Adrenal gland (tissue), 12 donors: ENCODE results near the gene AREL1. TPM values are rescaled to one million over a fixed set of nuclear protein-coding genes. Genes with fewer than 3 reads are reported as not detected.

Source experiments
- DNase-seq, 7 donors: peaks; one replicate each; pipeline ENCODE4 v3.0.0-alpha.2; 2019 to 2020
- H3K27ac ChIP-seq, 5 donors: fragments of 200-600 bp; sonication (generic) in 4 of 5; 1 replicate in 3 of 5; 2 replicates in 2 of 5; pipeline versions ENCODE4 v1.5.1 to v1.8.0; 2016 to 2020; ENCODE audit warnings: mild to moderate bottlenecking in 1 of 5
- H3K27me3 ChIP-seq: fragments of 200-600 bp; 2 replicates; pipeline ENCODE4 v1.8.0; 2021
- H3K36me3 ChIP-seq, 2 donors: fragments of 200-600 bp; replicated peaks in 1 of 2; 1 replicate in 1 of 2; 2 replicates in 1 of 2; pipeline versions ENCODE4 v1.5.1 to v1.8.0; 2018 to 2022
- H3K4me1 ChIP-seq, 2 donors: fragments of 200-600 bp; replicated peaks in 1 of 2; 1 replicate in 1 of 2; 2 replicates in 1 of 2; pipeline versions ENCODE4 v1.5.1 to v1.8.0; 2018 to 2021
- H3K4me3 ChIP-seq, 4 donors: fragments of 200-600 bp; sonication (generic) in 3 of 4; one replicate each; pipeline ENCODE4 v1.5.1; 2016 to 2018
- H3K9me3 ChIP-seq, 3 donors: fragments of 200-600 bp; sonication (generic) in 1 of 3; replicated peaks in 1 of 3; 1 replicate in 2 of 3; 2 replicates in 1 of 3; pipeline versions ENCODE4 v1.5.1 to v1.8.0; 2016 to 2021
- CTCF ChIP-seq, 6 experiments: fragments of 450-650 bp in 4 of 6; fragments of 200-600 bp in 2 of 6; sonication (generic) in 1 of 6; IDR thresholded peaks; 1 replicate in 5 of 6; 2 replicates in 1 of 6; pipeline versions ENCODE4 v1.5.1 to v1.8.0; 2016 to 2021; ENCODE audit warnings: antibody characterized with exemption in 6 of 6, mild to moderate bottlenecking in 2 of 6, moderate library complexity in 1 of 6
- POLR2A ChIP-seq, 2 donors: fragments of 450-650 bp; IDR thresholded peaks; one replicate each; pipeline ENCODE4 v1.6.1; 2017; ENCODE audit warnings: antibody characterized with exemption in 2 of 2, mild to moderate bottlenecking in 2 of 2, moderate library complexity in 1 of 2
- WGBS, 4 donors: extraction: QIAGEN DNeasy Blood & Tissue Kit in 2 of 4; methylation state at CpG; one replicate each; pipeline versions ENCODE4 v1.1.5 to v1.1.7; 2013 to 2017; 5-methylcytosine and 5-hydroxymethylcytosine counted together
- intact Hi-C, 2 donors: fragments of 100-400 bp; cut with DNase I; formaldehyde crosslinking; loops; one replicate each; pipeline versions ENCODE4 v1.14.1 to v1.15.0; 2022 to 2023
- polyA plus RNA-seq, 3 donors: library from polyadenylated mRNA; stranded (reverse); fragments of 200-250 nt in 2 of 3; fragments of 350-450 nt in 1 of 3; fragmentation: Illumina TruSeq in 1 of 3; extraction: RNeasy Lipid Tissue Mini Kit (QIAGEN cat#74804) in 1 of 3; gene quantifications; one replicate each; pipeline ENCODE4 v1.2.3, GENCODE V29; 2013 to 2014
- total RNA-seq, 9 donors: library from RNA; depleted of rRNA in 4 of 9; stranded (reverse); fragments of >200 nt in 4 of 9; fragments of 120-200 nt in 1 of 9; fragmentation: NEBNext Ultra II Directional in 1 of 9; extraction: Animal tissue kit (Norgen Biotek cat#: 25700) in 1 of 9; gene quantifications; one replicate each; pipeline versions ENCODE4 v1.1.0 to v1.2.4, GENCODE V29; 2013 to 2023
- donor health status: healthy with polysubstance abuse.
- donor health status: Bipolar disorder and iron deficiency.
- donor health status: DM: yes; HTN: yes; CAD: no.
- donor health status: DM: no; HTN: no; CAD: no.
- donor health status: DM: no; HTN: no; CAD: no.
- donor health status: DM: yes; HTN: yes; CAD: no.

The AREL1 gene
- total and polyA plus RNA-seq, 12 donors, result 13.0 to 36.7 (median 29.8) TPM

DNA sequence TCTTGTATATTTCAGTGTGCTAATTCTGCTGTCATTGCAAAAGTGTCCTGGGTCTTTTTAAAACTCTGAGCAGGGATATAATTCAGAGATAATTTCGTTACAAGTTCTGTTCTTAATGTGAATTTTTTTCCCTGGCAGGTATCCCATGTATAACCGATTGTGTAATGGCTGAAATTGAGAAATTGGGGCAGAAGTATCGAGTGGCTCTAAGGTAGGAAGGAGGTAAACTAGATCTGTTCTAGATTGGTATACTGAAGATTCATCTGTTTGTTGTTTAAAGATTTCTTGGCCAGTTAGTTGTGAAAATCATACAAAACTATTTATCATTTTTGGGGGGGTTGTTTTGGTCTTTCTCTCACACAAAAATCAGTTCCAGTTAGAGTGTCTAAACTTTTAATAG lies 10.3 kb upstream of the AREL1 start:
- H3K4me3 ChIP-seq, result no peak overlapping the region
- no peaks in the 10 kb centered on the region for H3K4me1 ChIP-seq
- DNase-seq, result no peak
- intact Hi-C loops, result no loop called here
- peaks cover 0 to 30% of the 10 kb centered on the region in 2 donors for H3K36me3 ChIP-seq
- no peaks in the 10 kb centered on the region for H3K9me3 ChIP-seq
- no peak overlapping the region for H3K27ac ChIP-seq
- H3K27me3 ChIP-seq, result no peaks in the 10 kb centered on the region
- TF ChIP-seq POLR2A (IDR thresholded peaks at IDR 0.05), result no peak
- TF ChIP-seq CTCF (IDR thresholded peaks at IDR 0.05), result no peak
- 67 to 81% (median 73%) methylated on average over 3 of the region's 3 CpGs for WGBS, 4 donors

DNA sequence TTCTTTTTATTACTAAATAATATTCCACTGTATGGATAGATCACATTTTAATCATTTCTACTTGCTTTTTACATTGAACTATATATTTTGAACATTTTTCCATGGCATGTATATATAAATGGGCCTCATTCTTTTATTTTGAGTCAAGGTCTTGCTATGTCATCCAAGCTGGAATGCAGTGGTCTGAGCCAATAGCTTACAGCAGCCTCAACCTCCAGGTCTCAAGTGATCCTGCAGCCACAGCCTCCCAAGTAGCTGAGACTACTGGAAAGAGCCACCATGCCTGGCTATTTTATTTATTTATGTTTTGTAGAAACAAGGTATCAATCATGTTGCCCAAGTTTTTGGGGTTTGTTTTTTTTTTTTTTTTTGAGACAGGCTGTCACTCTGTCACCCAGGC lies 7.6 kb upstream of the AREL1 start:
- Histone ChIP-seq H3K36me3 (peaks cover 0 to 55% of the 10 kb centered on the region in 2 donors), H3K9me3 (no peaks in the 10 kb centered on the region), H3K27me3 (no peaks in the 10 kb centered on the region), H3K27ac (no peak overlapping the region), H3K4me3 (no peak overlapping the region), H3K4me1 (no peaks in the 10 kb centered on the region)
- intact Hi-C loops, result no loop called here
- TF ChIP-seq POLR2A (IDR thresholded peaks at IDR 0.05) (no peak), CTCF (IDR thresholded peaks at IDR 0.05) (no peak)
- no peak for DNase-seq

DNA sequence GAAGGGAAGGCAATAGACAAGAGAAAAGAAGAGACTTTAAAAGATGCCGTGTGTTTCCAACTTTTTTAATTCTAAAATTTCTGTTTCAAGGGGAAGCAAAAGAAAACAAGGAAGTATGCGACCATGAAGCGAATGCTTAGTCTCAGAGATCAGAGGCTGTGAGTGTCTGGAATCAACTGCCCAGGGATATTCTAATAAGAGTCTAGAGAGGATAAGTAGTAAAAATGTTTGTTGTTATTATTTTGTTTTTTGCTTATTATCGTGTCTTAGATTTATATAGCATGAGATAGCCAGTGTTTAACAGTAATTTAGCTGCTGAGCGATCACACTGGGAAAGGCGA lies 485 bp upstream of the AREL1 start:
- intact Hi-C loops, result no loop called here
- no peaks in the 10 kb centered on the region for H3K9me3 ChIP-seq
- DNase-seq, result no peak
- WGBS, 4 donors, result 10 to 16% (median 12%) methylated on average over 6 of the region's 6 CpGs
- H3K36me3 ChIP-seq, result peaks cover 0 to 35% of the 10 kb centered on the region in 2 donors
- peak overlapping the region; percentile 6 to 89 (median 58) for H3K4me3 ChIP-seq
- TF ChIP-seq POLR2A (IDR thresholded peaks at IDR 0.05) (no peak), CTCF (IDR thresholded peaks at IDR 0.05) (no peak)
- peaks cover 4 to 47% of the 10 kb centered on the region in 2 donors for H3K4me1 ChIP-seq
- peak overlapping the region; percentile 3 to 90 (median 71) for H3K27ac ChIP-seq
- H3K27me3 ChIP-seq, result no peaks in the 10 kb centered on the region

DNA sequence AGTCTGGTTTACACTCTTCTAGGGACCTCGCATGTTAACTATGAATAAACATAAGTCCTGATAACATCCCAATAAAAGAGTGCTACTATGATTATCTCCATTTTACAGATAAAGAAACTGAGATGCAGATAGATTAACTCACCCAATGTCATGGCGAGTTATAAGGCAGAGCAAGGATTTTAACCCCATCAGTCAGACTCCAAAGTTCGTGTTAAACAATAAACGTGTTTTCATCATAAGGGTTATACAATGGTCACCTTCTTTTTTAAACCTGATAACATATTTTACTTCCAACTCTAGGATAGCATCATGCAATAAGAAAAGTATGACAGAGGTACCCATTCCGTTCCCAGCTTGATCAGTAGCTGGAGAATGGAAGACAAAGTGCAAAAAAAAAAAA lies 1.2 kb downstream of the AREL1 start:
- 68 to 77% (median 73%) methylated on average over 5 of the region's 5 CpGs for WGBS, 4 donors
- TF ChIP-seq POLR2A (IDR thresholded peaks at IDR 0.05) (no peak), CTCF (IDR thresholded peaks at IDR 0.05) (no peak)
- Histone ChIP-seq H3K4me1 (peaks cover 4 to 47% of the 10 kb centered on the region in 2 donors), H3K27ac (no peak overlapping the region), H3K4me3 (no peak overlapping the region), H3K36me3 (peaks cover 0 to 19% of the 10 kb centered on the region in 2 donors), H3K27me3 (no peaks in the 10 kb centered on the region), H3K9me3 (no peaks in the 10 kb centered on the region)
- intact Hi-C loops, result no loop called here
- DNase-seq, result no peak
